ENCODE measurements around the gene ARSK.

The ARSK gene

GRCh38 chr5:95649274-95649673 lies 94.4 kb downstream of the ARSK start:
- no peak for DNase-seq (ENCODE audit: low spot score)

GRCh38 chr5:95649842-95650620 lies 95.1 kb downstream of the ARSK start:
- DNase-seq (ENCODE audit: low spot score), result no peak

GRCh38 chr5:95652849-95653248 lies 97.9 kb downstream of the ARSK start:
- no peak for DNase-seq (ENCODE audit: low spot score)

- no peak for DNase-seq (ENCODE audit: low spot score)
These were observed 99.3 kb downstream of the ARSK start for GRCh38 chr5:95654196-95654595.
